GM12873 (cell line): ENCODE results near the gene NKX2-1.
A peak's percentile ranks its signal among the peaks of the same experiment; 100 is the strongest.

Experiments
- CTCF ChIP-seq: IDR thresholded peaks from 2 replicates; pipeline ENCODE4 v1.5.1; 2012; ENCODE audit warnings: low read depth, mild to moderate bottlenecking, moderate library complexity, low read length, control low read depth; ENCODE audit not compliant: insufficient read depth; ENCODE audit errors: missing control alignments

NKX2-1 gene

GRCh38 chr14:36529062-36529461, 9.0 kb upstream of the NKX2-1 start:
- no peak for TF ChIP-seq CTCF

- no peak for TF ChIP-seq CTCF
These were observed 5.7 kb upstream of the NKX2-1 start for GRCh38 chr14:36525746-36526099.

- peak; percentile 34 for TF ChIP-seq CTCF
These were observed 5.1 kb upstream of the NKX2-1 start for GRCh38 chr14:36524874-36525745.

GRCh38 chr14:36524220-36524837, 4.3 kb upstream of the NKX2-1 start:
- no peak for TF ChIP-seq CTCF

GRCh38 chr14:36522972-36523715, 3.1 kb upstream of the NKX2-1 start:
- TF ChIP-seq CTCF: no peak

- no peak for TF ChIP-seq CTCF
These were observed 2.4 kb upstream of the NKX2-1 start for GRCh38 chr14:36522347-36522971.

- TF ChIP-seq CTCF: no peak
These were observed 1.7 kb upstream of the NKX2-1 start for GRCh38 chr14:36521598-36522345.
